DMS114 treated with DMSO at 0.1 percent for 48 hours (cell line): ENCODE data around the gene CD2AP.
"Not testable (repeated sequence)": the region's sequence is repeated elsewhere in the genome, so short reads cannot be mapped to it uniquely, and the experiment has no call there.

ENCODE experiments used
- DNase-seq: peaks from one replicate; lab custom pipeline; 2025; ENCODE audit not compliant: unreplicated experiment; lab: John Stamatoyannopoulos, UW

Gene CD2AP

GRCh38 chr6:47630587-47630986, 153.0 kb downstream of the CD2AP start:
- DNase-seq = no peak

GRCh38 chr6:47631269-47631772, 153.7 kb downstream of the CD2AP start:
- DNase-seq = peak; percentile 71

GRCh38 chr6:47631797-47632196, 154.2 kb downstream of the CD2AP start:
- no peak for DNase-seq

- DNase-seq = no peak
Measured at GRCh38 chr6:47633141-47633540, 155.6 kb downstream of the CD2AP start.

- no peak for DNase-seq
Measured at GRCh38 chr6:47634210-47635047, 156.8 kb downstream of the CD2AP start.

- DNase-seq = no peak
Measured at GRCh38 chr6:47646689-47647088, 169.1 kb downstream of the CD2AP start.

- no peak for DNase-seq
Measured at GRCh38 chr6:47647188-47647587, 169.6 kb downstream of the CD2AP start.

- not testable (repeated sequence) for DNase-seq
Measured at GRCh38 chr6:47647626-47648025, 170.0 kb downstream of the CD2AP start.

GRCh38 chr6:47648031-47648430, 170.4 kb downstream of the CD2AP start:
- DNase-seq = no peak

GRCh38 chr6:47650553-47651432, 173.2 kb downstream of the CD2AP start:
- no peak for DNase-seq

GRCh38 chr6:47651505-47651944, 173.9 kb downstream of the CD2AP start:
- no peak for DNase-seq

GRCh38 chr6:47653706-47654105, 176.1 kb downstream of the CD2AP start:
- no peak for DNase-seq

GRCh38 chr6:47654255-47654654, 176.7 kb downstream of the CD2AP start:
- DNase-seq = no peak

- no peak for DNase-seq
Measured at GRCh38 chr6:47655719-47656595, 178.4 kb downstream of the CD2AP start.

- DNase-seq = no peak
Measured at GRCh38 chr6:47661960-47662359, 184.4 kb downstream of the CD2AP start.

GRCh38 chr6:47663462-47664216, 186.1 kb downstream of the CD2AP start:
- no peak for DNase-seq

GRCh38 chr6:47665112-47665511, 187.5 kb downstream of the CD2AP start:
- no peak for DNase-seq

GRCh38 chr6:47669684-47670513, 192.3 kb downstream of the CD2AP start:
- DNase-seq = no peak

- DNase-seq = no peak
Measured at GRCh38 chr6:47670851-47671250, 193.3 kb downstream of the CD2AP start.
